Erythroblast (primary cell): Measurements from ENCODE around the gene ARHGAP6.

ENCODE experiments used
- GATA1 ChIP-seq: IDR thresholded peaks from 2 replicates; pipeline ENCODE4 v1.6.1; 2011; ENCODE audit warnings: low read depth, mild to moderate bottlenecking, control low read depth, low read length, moderate library complexity
- POLR2A ChIP-seq: IDR thresholded peaks from 2 replicates; pipeline ENCODE4 v1.6.1; 2011; ENCODE audit warnings: mild to moderate bottlenecking, low read length

DNA sequence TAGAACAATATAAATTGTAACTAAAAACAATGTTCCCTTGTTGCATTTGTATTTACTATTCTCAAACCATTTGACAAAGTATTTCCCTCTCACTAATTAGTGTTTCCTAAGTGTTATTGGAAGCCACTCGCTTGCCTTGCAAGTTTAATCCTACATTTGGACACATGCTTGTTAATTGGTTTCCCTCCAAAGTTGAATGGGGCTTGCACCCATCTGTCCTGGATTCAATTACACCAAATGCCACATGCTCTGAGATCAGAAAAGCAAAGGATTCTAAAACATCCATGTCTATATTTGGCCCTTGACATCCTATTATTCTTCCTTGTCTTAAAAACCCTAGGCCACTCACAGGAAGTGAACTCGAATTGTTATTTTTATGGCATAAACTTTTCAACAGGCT lies 225.9 kb downstream of the ARHGAP6 start:
- TF ChIP-seq POLR2A (no peak), GATA1 (no peak)
